Mammary epithelial cell (primary cell): ENCODE measurements around the gene RBM12.

Experiments used
- EZH2 ChIP-seq: IDR thresholded peaks from 2 replicates; pipeline ENCODE4 v1.6.1; 2012; ENCODE audit warnings: low read length, inconsistent platforms, borderline replicate concordance
- TF ChIP-seq, protein P1 (sequence below), 2 donors: IDR thresholded peaks in 1 of 2; conservative IDR thresholded peaks in 1 of 2; 2 replicates each; pipeline ENCODE4 v1.5.1; 2011 to 2012; ENCODE audit warnings: inconsistent platforms in 2 of 2, low read length in 2 of 2, mild to moderate bottlenecking in 2 of 2, control low read depth in 1 of 2, low read depth in 1 of 2; ENCODE audit not compliant: insufficient read depth in 1 of 2; ENCODE audit errors: extremely low read depth in 1 of 2

- TF ChIP-seq, protein P1, sequence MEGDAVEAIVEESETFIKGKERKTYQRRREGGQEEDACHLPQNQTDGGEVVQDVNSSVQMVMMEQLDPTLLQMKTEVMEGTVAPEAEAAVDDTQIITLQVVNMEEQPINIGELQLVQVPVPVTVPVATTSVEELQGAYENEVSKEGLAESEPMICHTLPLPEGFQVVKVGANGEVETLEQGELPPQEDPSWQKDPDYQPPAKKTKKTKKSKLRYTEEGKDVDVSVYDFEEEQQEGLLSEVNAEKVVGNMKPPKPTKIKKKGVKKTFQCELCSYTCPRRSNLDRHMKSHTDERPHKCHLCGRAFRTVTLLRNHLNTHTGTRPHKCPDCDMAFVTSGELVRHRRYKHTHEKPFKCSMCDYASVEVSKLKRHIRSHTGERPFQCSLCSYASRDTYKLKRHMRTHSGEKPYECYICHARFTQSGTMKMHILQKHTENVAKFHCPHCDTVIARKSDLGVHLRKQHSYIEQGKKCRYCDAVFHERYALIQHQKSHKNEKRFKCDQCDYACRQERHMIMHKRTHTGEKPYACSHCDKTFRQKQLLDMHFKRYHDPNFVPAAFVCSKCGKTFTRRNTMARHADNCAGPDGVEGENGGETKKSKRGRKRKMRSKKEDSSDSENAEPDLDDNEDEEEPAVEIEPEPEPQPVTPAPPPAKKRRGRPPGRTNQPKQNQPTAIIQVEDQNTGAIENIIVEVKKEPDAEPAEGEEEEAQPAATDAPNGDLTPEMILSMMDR (conservative IDR thresholded peaks at IDR 0.05 in 1 of 2, IDR thresholded peaks at IDR 0.05 in 1 of 2; ENCODE audit: extremely low read depth in 1 of 2, insufficient read depth in 1 of 2, low read depth in 1 of 2, low read length in 2 of 2), result no peak
- no peak for TF ChIP-seq EZH2
Measured at GRCh38 chr20:35630636-35631035, 34.1 kb downstream of the RBM12 start.
